IPS-18c (cell line): ENCODE measurements around the gene VSIG10L2.
"Not testable (repeated sequence)": the region's sequence is repeated elsewhere in the genome, so short reads cannot be mapped to it uniquely, and the experiment has no call there.

Experiments
- H3K4me3 ChIP-seq: 2 replicates; pipeline ENCODE4 v1.7.0; 2013; ENCODE audit warnings: low read depth, mild to moderate bottlenecking, low read length, moderate library complexity; ENCODE audit not compliant: insufficient read depth
- H3K9me3 ChIP-seq: one replicate; pipeline ENCODE4 v1.6.1; 2013; ENCODE audit warnings: mild to moderate bottlenecking, low read length, moderate library complexity; ENCODE audit not compliant: control insufficient read depth, insufficient read depth

Gene VSIG10L2

DNA sequence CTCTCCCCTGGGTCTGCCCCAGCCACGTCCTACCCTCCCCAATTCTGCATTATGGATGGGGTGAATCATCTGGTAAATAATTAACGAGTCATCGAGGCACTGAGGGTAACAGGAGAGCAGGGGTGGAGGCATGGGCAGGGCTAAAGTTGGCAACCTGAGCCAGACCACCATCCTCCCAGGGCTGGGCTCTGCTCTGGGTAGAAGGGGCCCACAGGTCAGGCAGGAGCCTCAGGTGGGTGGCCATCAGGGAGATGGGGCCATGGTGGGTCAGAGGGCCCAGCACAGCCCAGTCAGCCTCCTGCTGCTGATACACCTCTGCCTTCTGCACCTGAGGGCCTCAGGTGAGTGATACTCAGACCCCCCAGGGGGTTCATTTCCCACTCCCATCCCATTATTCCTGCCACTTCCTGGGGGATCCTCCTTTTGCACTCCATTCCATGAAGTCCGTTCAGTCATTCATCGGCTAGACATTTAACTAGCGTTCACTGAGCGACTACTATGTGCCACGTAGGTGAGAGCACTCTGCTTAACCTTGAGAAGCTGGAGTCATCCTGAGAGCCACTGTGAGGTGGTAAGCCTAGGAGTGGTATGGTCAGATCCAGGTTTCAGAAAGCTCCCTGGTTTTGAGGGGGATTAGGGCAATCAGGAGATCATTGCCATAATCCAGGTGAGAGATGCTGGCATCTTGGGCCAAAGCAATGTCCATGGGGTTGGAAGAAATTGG lies at the start of gene VSIG10L2:
Gene VSIG10L2, plus strand, starts transcription at position 248 of the 724 bp plus-strand sequence. Its CDS starts 12 bp downstream, at position 260.
- no peak within 1 kb of the TSS for H3K4me3 ChIP-seq

DNA sequence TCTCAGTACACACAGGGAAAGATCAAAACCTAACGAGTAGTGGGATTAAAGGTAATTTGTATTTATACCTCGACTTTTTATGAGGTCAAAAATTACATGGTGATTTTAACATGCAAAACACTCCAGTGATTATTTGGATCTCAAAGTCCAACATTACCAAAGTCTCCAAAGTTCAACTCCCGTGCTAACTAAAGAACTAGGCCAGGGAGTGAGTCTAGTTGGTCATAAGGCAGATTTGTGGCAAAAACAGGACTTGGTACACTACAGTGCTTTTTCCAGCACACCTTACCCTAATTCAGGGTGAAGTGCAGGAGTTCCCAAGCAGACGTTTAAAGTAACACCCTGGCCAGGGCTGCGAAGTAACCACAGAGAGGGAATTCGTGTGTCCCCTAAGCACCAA lies 44.0 kb upstream of the VSIG10L2 start:
- Histone ChIP-seq H3K9me3 (no peaks in the 10 kb centered on the region), H3K4me3 (peak overlapping the region; percentile 71)

More for the DNA sequence above, at the start of gene VSIG10L2:
- H3K9me3 ChIP-seq: peaks cover 2% of the 10 kb centered on the region

- H3K9me3 ChIP-seq: no peaks in the 10 kb centered on the region
- peak overlapping the region; percentile 71 for H3K4me3 ChIP-seq
These were observed 43.4 kb upstream of the VSIG10L2 start for GRCh38 chr11:125902277-125902926.

DNA sequence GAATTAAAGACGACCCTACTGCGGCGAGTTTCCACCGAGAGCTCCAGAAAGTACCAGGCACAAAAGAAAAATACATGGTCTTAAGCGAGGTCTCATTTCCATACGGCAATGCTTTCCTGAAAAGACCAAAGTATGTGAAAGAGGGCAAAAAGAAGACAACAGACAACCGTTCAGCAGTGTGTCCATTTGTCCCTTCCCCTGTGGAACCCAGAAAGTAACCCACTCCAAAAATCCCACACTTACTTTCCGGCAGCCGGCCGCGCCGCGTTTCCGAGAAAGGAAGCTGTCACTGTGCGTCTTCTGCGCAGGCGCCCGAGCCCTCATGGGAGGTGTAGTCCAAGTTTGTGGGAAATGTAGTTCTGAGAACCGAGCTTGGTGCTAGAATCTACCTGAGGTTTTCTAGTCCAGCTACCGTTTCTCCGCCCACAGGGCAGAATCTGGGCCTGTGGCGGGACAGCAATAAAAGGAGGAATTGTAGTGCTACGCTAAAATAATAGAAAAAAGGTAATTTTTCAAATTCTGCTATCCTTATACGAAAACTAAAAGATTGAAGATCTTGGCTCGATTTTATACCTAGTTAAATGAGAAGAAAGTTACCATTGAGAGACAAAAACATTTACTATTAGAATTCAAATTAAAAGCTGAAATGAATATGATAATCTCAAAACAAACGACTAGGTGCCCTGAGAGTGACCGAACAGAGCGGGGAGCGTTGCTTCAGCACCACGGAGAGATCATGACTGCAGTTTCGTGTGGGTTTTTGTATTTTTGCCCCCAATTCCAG lies 42.7 kb upstream of the VSIG10L2 start, which contains the start of gene PUS3:
Gene PUS3, minus strand, starts transcription at position 280 of the 784 bp plus-strand sequence. CDS start 6,922 bp downstream, outside the sequence.
- peak within 1 kb of the TSS; percentile 71 for H3K4me3 ChIP-seq
- H3K9me3 ChIP-seq: no peaks in the 10 kb centered on the region

DNA sequence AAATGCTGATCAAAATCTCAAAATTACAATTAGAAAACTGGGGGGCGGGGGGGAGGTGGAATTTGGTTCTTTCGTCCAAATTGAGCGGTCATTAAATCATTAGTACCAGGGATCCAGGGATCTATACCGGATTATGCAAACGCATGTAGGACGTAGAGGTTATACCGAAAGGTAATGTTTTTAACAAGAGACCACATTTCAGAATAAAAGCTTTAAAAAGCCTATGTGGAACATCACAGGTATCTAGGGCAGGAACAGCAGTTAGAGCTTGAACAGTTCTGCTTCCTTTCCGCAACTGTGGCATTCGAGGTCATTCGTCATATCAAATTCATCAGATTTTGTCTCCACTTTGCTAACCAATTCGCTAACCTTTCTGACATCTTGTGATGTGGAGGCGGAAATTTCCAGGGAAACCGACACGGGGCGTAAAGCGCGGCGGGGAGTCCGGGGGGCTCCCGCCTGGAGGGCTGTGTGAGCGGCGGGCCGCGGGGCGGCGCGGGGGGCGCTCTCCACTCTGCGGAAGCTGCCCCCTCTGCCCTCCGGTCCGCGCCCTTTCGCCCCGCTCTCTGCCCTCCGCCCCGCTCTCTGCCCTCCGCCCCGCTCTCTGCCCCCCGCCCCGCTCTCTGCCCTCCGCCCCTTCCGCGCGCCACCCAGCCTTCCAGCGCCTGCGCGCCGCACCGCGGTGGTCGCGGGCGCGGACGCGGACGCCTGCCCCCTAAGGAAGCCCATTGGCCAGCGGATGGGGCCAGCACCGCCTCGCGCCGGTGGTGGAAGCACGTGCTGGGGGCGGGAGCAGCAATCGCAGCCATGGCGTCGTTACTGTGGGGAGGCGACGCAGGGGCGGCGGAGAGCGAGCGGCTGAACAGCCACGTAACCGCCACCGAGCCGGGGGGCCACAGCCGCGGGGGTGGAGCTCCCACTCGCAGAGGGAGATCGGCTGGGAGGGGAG lies 41.9 kb upstream of the VSIG10L2 start, which contains the start of gene DDX25:
Gene DDX25, plus strand, starts transcription at position 798 of the 949 bp plus-strand sequence. Its CDS starts 10 bp downstream, at position 808.
- H3K4me3 ChIP-seq: peak within 1 kb of the TSS; percentile 71
- no peaks in the 10 kb centered on the region for H3K9me3 ChIP-seq

GRCh38 chr11:125904678-125905077 lies 41.2 kb upstream of the VSIG10L2 start:
- H3K9me3 ChIP-seq: no peaks in the 10 kb centered on the region
- H3K4me3 ChIP-seq: peak overlapping the region; percentile 71

GRCh38 chr11:125910226-125910849 lies 35.5 kb upstream of the VSIG10L2 start:
- H3K9me3 ChIP-seq: no peaks in the 10 kb centered on the region
- H3K4me3 ChIP-seq: no peak overlapping the region

DNA sequence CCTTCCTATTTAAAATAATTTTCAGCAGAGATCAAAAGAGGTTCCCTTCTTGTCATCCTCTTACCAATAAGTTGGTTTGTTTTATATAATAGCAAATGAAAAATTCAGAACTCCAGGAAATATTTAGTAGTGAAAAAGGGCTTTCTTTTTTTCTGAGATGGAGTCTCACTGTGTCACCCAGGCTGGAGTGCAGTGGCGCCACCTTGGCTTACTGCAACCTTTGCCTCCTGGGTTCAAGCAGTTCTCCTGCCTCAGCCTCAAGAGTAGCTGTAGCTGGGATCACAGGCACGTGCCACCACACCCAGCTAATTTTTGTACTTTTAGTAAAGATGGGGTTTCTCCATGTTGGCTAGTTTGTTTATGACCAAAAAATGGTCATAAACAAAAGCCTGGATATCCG lies 31.2 kb upstream of the VSIG10L2 start:
- H3K9me3 ChIP-seq, H3K4me3 ChIP-seq: not testable (repeated sequence)

DNA sequence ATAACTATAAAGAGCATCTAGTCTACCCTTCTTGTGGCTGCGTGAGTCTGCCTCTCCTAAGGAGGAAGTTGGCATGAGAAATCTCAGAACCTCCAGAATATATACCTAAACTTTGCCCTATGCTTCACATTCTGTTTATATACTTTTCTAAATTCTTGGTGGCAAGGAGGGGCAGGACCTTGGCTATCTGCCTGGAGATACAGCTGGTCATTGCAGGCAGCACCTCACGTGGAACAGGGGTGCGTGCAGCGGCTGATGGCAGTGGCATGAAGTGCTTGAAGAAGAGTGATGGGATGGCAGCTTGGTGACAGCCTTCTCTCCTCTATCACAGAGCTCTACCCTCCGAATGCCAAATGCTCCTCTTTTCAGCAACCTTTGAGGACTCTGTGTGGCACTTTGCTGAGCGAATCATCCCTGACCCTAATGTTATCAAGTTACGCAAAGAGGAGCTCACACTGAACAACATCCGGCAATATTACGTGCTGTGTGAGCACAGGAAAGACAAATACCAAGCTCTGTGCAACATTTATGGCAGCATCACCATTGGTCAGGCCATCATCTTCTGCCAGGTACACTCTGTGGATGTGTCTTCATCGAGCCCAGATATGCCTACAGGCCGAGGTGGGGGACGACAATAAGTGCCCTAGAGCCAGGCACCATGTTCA lies 29.0 kb upstream of the VSIG10L2 start:
- Histone ChIP-seq H3K4me3 (no peak overlapping the region), H3K9me3 (no peaks in the 10 kb centered on the region)

GRCh38 chr11:125918140-125918840 lies 27.6 kb upstream of the VSIG10L2 start:
- H3K9me3 ChIP-seq: no peaks in the 10 kb centered on the region
- H3K4me3 ChIP-seq: no peak overlapping the region

DNA sequence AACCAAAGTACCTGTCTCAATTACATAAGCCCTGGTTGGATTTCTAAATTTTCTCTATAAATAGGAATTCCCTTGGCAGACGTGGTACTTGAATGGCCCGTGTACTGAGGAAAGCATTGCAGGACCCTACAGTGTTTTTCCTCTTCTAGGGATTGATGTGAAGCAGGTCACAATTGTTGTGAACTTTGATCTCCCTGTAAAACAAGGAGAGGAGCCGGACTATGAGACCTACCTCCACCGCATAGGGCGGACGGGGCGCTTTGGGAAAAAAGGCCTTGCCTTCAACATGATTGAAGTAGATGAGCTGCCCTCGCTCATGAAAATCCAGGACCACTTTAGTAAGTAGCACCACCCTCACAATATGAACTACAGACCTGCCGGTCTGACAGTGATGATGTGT lies 24.8 kb upstream of the VSIG10L2 start:
- Histone ChIP-seq H3K4me3 (no peak overlapping the region), H3K9me3 (no peaks in the 10 kb centered on the region)

DNA sequence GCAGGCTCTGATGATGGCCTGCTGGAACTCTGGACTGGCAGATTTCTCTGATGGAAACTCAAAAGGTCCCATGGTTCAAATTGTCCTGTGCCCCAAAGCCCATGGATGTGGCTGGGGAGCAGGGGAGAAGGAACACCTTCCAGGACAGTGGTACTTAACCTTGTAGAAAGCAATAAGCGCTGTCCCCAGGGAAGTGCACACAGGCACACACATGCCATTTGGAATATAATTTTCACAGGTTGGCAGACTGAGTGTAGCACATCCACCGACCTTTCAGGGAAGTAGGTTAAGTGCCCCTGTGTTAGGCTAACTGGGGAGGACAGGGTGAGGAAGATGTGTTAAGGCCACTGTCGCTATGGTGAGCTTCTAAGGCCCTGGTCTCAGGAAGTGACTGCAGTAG lies 23.7 kb upstream of the VSIG10L2 start:
- Histone ChIP-seq H3K4me3 (no peak overlapping the region), H3K9me3 (no peaks in the 10 kb centered on the region)

GRCh38 chr11:125923012-125923579 lies 22.7 kb upstream of the VSIG10L2 start:
- Histone ChIP-seq H3K9me3 (no peaks in the 10 kb centered on the region), H3K4me3 (no peak overlapping the region)

GRCh38 chr11:125923633-125924032 lies 22.2 kb upstream of the VSIG10L2 start:
- H3K4me3 ChIP-seq: no peak overlapping the region
- H3K9me3 ChIP-seq: no peaks in the 10 kb centered on the region

DNA sequence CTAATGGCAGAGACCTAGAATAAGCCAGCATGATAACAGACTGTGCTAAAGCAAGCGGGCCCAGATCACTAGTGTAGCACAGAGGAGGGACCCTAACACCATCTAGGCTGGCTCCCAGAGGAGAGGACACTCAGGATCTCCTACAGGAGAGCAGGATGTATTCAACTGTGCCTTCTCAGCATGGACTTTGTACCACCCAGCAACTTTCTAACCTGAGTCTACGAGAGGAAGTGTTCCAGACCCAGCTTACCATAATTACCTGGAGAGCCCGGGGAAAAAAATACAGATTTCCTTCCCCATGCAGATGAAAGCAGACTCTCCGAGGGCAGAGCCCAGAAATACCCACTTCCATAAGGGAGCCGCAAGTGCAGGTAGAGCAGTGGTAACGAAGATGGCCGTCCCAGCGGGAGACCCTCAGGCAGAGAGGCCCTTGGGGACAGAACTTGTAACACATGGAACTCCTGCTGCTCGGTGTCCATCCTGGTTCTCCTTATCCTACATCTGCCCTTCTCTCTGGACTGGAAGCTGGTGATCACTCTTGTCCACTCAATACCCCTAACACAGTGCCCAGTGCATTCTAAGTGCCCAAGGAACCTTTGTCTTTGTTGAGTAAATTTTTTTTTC lies 21.3 kb upstream of the VSIG10L2 start:
- Histone ChIP-seq H3K9me3 (no peaks in the 10 kb centered on the region), H3K4me3 (no peak overlapping the region)
